ENCODE measurements around the gene FBP1. TPM values are rescaled to one million over a fixed set of nuclear protein-coding genes. Genes with fewer than 3 reads are reported as not detected.

FBP1 gene
- total and polyA plus RNA-seq, 7 donors, result 0.24 to 1.4 (median 0.83) TPM

DNA sequence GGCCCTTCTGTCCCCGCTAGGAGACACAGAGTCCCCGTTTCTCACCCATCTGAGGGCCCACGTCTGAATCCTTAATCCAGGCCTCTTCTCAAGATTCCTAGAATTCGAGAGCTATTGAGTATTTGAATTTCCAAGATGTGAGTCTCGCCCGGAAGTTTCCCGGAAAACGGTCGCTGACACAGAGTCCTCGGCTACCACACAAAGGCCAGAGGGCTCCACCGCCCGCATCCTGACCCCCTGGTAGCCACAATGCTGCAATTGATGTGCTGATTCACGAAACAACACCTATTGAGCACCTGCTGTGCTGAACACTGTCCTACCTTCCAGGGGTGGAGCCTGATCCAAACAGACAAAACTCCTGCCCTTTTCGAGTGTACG is 670 bp upstream of the FBP1 start:
- no peaks in the 10 kb centered on the region for H3K36me3 ChIP-seq (ENCODE audit: insufficient read depth in 1 of 2, low read depth in 1 of 2)
- TF ChIP-seq, protein P1, sequence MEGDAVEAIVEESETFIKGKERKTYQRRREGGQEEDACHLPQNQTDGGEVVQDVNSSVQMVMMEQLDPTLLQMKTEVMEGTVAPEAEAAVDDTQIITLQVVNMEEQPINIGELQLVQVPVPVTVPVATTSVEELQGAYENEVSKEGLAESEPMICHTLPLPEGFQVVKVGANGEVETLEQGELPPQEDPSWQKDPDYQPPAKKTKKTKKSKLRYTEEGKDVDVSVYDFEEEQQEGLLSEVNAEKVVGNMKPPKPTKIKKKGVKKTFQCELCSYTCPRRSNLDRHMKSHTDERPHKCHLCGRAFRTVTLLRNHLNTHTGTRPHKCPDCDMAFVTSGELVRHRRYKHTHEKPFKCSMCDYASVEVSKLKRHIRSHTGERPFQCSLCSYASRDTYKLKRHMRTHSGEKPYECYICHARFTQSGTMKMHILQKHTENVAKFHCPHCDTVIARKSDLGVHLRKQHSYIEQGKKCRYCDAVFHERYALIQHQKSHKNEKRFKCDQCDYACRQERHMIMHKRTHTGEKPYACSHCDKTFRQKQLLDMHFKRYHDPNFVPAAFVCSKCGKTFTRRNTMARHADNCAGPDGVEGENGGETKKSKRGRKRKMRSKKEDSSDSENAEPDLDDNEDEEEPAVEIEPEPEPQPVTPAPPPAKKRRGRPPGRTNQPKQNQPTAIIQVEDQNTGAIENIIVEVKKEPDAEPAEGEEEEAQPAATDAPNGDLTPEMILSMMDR (IDR thresholded peaks at IDR 0.05), result no peak
- H3K27me3 ChIP-seq (ENCODE audit: insufficient read depth in 3 of 3, low read length in 2 of 3), result peaks cover 0 to 25% (median 5%) of the 10 kb centered on the region in 3 donors
- H3K9me3 ChIP-seq, result no peaks in the 10 kb centered on the region
- WGBS, 3 donors, result 65 to 83% (median 70%) methylated on average over 15 of the region's 15 CpGs
- DNase-seq (no peak), ATAC-seq (no peak)
- intact Hi-C loops (cut with DNase I), result no loop called here
- no peak overlapping the region for H3K27ac ChIP-seq
- peak overlapping the region; percentile 73 for H3K4me3 ChIP-seq
- peaks cover 3% of the 10 kb centered on the region for H3K4me1 ChIP-seq

DNA sequence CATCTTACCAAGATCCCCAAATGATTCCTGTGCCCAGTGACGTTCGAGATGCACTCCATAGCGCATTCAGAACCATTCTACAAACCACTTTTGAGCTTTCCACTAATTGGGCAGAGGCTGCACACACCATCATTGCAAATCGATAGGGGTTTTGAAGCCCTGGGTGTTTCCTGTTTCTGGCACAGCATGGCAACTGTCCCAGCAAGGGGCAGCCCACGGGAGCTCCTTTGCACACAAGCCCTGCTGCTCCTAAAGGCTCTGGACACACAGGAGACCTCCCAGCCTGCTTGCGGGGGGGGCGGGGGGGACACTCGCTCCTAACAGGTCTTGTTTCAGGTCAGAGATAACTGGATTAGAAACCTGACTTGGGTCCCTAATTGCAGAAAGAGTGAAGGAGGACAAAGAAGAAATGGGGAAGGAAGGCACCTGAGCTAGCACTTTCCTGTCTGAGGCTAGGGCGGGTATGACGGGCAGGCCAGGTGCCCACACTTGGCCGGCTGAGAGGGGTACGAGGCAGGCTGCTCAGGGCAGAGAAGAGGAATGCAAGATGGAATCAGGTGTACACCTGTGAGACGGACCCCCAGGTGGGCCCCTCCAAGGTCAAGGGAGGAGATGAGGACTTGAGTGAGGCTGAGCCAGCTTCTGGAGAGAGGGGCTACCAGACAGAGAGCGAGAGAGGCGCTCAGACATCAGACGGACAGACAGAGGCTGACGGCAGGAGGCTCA is 820 bp downstream of the FBP1 start:
- peak overlapping the region; percentile 73 for H3K4me3 ChIP-seq
- intact Hi-C loops (cut with DNase I), result no loop called here
- TF ChIP-seq, protein P1 (IDR thresholded peaks at IDR 0.05), result no peak
- peak in 1 of 4 donors; percentile 13 for ATAC-seq
- WGBS, 3 donors, result 63 to 65% (median 65%) methylated on average over 17 of the region's 17 CpGs
- H3K36me3 ChIP-seq (ENCODE audit: insufficient read depth in 1 of 2, low read depth in 1 of 2), result no peaks in the 10 kb centered on the region
- DNase-seq, result no peak
- H3K9me3 ChIP-seq, result no peaks in the 10 kb centered on the region
- H3K27ac ChIP-seq, result no peak overlapping the region
- H3K27me3 ChIP-seq (ENCODE audit: insufficient read depth in 3 of 3, low read length in 2 of 3), result peaks cover 0 to 25% (median 5%) of the 10 kb centered on the region in 3 donors
- peaks cover 3% of the 10 kb centered on the region for H3K4me1 ChIP-seq

DNA sequence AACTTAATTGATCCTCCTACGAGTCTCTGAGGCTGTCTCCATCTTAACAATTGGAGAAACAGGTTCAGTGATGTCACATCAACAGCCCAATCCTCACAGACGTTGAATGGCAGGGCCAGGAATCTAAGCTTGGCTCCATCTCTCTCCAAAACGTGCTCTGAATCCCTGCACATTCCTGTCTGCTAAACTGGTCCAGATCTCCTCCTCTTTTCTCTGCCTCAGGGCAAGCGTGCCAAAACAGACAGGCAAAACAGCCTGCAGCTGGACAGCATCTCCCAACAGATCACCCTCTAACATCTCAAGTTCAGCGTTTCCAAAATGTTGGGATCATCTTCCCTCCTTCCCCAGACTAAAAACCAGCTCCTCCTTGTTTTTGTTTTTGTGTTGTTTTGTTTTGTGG is 6.6 kb downstream of the FBP1 start:
- ATAC-seq (no peak), DNase-seq (no peak)
- no peak overlapping the region for H3K27ac ChIP-seq
- intact Hi-C loops (cut with DNase I), result no loop called here
- TF ChIP-seq, protein P1 (IDR thresholded peaks at IDR 0.05), result no peak
- no peaks in the 10 kb centered on the region for H3K36me3 ChIP-seq (ENCODE audit: insufficient read depth in 1 of 2, low read depth in 1 of 2)
- no peaks in the 10 kb centered on the region for H3K4me1 ChIP-seq
- 11 to 21% (median 14%) methylated on average over 5 of the region's 5 CpGs for WGBS, 3 donors
- peaks cover 0 to 10% (median 0%) of the 10 kb centered on the region in 3 donors for H3K27me3 ChIP-seq (ENCODE audit: insufficient read depth in 3 of 3, low read length in 2 of 3)
- H3K4me3 ChIP-seq, result no peak overlapping the region
- H3K9me3 ChIP-seq, result no peaks in the 10 kb centered on the region

DNA sequence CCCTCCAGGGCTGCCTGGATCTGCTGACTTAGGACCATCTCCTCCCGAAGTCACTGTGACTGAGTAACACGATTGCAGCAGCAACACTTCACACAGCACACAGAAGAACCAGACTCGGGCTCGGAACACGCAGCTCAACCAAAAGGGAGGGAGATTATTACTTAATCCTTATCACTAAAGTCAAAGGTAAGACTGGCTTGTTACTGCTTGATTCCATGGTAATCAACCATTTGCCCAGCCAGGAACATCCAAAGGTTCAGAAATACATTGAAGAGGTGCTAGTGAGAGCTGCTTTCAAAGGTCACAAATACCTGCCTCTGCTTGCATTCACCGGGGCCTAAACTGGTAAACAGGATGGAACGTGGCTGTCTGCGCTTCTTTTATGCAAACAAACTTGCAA is 7.7 kb downstream of the FBP1 start:
- WGBS, 3 donors, result 84 to 88% (median 86%) methylated on average over 8 of the region's 8 CpGs
- Histone ChIP-seq H3K4me3 (no peak overlapping the region), H3K27me3 (ENCODE audit: insufficient read depth in 3 of 3, low read length in 2 of 3) (peaks cover 0 to under 1% (median 0%) of the 10 kb centered on the region in 3 donors), H3K36me3 (ENCODE audit: insufficient read depth in 1 of 2, low read depth in 1 of 2) (no peaks in the 10 kb centered on the region), H3K4me1 (no peaks in the 10 kb centered on the region), H3K9me3 (no peaks in the 10 kb centered on the region), H3K27ac (no peak overlapping the region)
- TF ChIP-seq, protein P1 (IDR thresholded peaks at IDR 0.05), result no peak
- DNase-seq, result no peak
- intact Hi-C loops (cut with DNase I), result no loop called here
- ATAC-seq, result no peak

DNA sequence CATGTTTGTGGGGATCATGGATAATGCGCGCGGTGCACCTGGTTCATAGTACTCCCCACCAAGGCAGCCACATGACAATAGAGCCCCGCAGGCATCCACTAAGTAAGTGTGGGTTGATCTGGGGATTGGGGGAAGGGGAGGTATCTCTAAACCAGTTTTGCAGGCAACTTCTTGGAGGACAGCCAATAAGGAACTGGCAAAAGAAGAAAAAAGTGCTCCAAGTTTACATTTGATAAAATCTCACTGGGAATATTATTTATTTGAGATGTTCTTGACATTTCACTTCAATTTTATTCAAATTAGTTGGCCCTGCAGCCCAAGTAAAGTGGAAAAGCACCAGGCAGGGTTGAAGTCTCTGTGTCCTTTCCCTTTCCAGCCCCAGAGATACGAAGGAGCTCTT is 8.5 kb downstream of the FBP1 start:
- Histone ChIP-seq H3K27ac (no peak overlapping the region), H3K4me1 (no peaks in the 10 kb centered on the region), H3K27me3 (ENCODE audit: insufficient read depth in 3 of 3, low read length in 2 of 3) (no peaks in the 10 kb centered on the region), H3K36me3 (ENCODE audit: insufficient read depth in 1 of 2, low read depth in 1 of 2) (no peaks in the 10 kb centered on the region), H3K4me3 (no peak overlapping the region), H3K9me3 (no peaks in the 10 kb centered on the region)
- intact Hi-C loops (cut with DNase I), result no loop called here
- WGBS, 3 donors, result 76 to 79% (median 78%) methylated on average over 5 of the region's 5 CpGs
- DNase-seq (no peak), ATAC-seq (no peak)
- TF ChIP-seq, protein P1 (IDR thresholded peaks at IDR 0.05), result no peak

All from psoas muscle (tissue), 8 donors.